NB4 (cell line): ENCODE data around the gene CALD1.

Experiments
- CTCF ChIP-seq: IDR thresholded peaks from one replicate; pipeline ENCODE4 v1.5.1; 2012; ENCODE audit warnings: low read depth, low read length
- MAX ChIP-seq: IDR thresholded peaks from 2 replicates; pipeline ENCODE4 v1.6.1; 2011; ENCODE audit warnings: low read depth, low read length
- MYC ChIP-seq: IDR thresholded peaks from 2 replicates; pipeline ENCODE4 v1.6.1; 2011; ENCODE audit warnings: low read depth, low read length
- POLR2A ChIP-seq: IDR thresholded peaks from 2 replicates; pipeline ENCODE4 v1.6.1; 2011; ENCODE audit warnings: mild to moderate bottlenecking; ENCODE audit not compliant: insufficient read length; ENCODE audit errors: extremely low read depth

- TF ChIP-seq POLR2A (no peak), CTCF (no peak), MYC (no peak), MAX (no peak)
These were observed 8.3 kb upstream of the CALD1 start for GRCh38 chr7:134771111-134771510.
